GM21447 (cell line): ENCODE data around the gene IKZF3.
"Not testable (repeated sequence)": the region's sequence is repeated elsewhere in the genome, so short reads cannot be mapped to it uniquely, and the experiment has no call there.

Experiments
- ATAC-seq: cut with Tn5 transposase; IDR thresholded peaks from one replicate; pipeline ENCODE4 v1.9.1; 2021; ENCODE audit not compliant: unreplicated experiment

The IKZF3 gene

DNA sequence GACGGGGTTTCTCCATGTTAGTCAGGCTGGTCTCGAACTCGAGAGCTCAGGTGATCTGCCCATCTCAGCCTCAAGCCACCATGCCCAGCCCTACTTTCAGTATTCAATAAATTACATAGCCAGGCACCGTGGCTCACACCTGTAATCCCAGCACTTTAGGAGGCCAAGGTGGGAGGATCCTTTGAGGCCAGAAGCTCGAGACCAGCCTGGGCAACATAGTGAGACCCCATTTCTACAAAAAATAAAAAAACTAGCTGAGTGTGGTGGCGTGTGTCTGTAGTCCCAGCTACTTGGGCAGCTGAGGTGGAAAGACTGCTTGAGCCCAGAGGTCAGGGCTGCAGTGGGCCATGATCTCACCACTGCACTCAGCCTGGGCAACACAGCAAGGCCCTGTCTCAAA, 142.0 kb downstream of the IKZF3 start:
- no peak for ATAC-seq

DNA sequence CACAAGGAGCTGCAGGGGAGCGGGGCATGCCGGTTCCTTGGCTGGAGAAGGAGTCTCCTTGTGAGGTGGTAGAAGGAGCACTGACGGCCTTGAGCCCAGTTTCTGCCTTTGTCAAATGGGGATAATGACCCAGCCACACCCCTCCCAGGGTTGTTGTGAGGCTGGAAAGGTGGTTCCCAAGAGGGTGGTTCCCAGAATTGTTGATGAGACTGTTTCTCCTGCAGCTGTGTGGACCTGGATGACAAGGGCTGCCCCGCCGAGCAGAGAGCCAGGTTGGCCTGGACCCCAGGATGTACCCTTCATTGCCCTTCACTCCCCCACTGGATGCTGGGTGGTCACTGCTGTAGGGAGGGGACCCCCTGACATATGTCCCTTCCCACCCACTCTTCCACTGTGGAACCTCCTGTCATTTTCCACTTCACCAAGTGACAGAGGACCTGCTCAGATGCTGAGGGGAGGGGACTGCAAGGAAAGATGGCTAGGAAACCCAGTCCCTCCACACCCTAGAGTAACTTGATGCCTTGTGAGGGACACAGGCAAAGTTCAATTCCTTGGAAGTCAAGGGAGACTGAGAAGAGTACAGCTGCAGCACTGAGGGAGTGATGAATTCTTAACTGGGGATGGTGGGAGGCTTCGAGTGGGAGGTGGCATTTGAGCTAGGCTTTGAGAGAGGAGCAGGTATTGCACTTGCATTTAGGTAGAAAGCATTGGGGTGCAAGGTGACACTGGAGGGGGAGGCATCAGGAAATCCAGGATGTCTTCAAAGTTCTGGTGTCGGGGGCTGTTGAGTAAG, 144.4 kb downstream of the IKZF3 start:
- ATAC-seq = no peak

DNA sequence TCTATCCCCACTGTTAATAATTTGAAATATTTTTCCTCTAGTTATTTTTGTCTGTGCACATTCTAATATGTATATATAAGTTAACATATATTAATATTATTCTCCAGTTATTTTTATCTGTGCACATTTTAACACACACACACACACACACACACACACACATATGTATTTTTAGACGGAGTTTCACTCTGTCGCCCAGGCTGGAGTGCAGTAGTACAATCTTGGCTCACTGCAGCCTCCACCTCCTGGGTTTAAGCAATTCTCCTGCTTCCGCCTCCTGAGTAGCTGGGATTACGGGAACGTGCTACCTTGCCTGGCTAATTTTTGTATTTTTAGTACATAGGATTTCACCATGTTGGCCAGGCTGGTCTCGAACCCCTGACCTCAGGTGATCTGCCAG, 146.5 kb downstream of the IKZF3 start:
- no peak for ATAC-seq

DNA sequence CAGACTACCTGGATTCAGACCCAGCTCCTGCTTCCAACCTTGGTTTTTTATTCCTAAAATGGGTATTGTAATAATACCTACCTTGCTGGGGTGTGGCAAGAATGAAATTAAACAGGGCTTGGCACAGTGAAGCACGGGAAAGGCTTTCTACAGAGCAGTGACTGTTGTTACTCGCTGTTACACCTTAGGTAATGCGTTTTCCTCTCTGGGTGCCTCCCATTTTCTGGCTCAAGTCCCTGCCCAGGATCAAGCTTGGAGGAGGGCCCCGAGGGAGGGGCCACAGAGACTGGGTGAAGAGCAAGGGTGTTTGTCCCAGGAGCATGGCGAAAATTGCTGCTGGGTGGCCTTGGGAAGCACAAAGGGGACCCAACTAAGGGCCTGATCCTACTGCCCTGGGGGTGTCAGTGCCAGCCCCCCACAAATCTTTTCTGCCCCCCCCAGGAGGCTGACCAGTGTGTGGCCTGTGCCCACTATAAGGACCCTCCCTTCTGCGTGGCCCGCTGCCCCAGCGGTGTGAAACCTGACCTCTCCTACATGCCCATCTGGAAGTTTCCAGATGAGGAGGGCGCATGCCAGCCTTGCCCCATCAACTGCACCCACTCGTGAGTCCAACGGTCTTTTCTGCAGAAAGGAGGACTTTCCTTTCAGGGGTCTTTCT, 147.1 kb downstream of the IKZF3 start:
- no peak for ATAC-seq

- ATAC-seq = no peak
Measured at GRCh38 chr17:39716073-39716818, 147.9 kb downstream of the IKZF3 start.

DNA sequence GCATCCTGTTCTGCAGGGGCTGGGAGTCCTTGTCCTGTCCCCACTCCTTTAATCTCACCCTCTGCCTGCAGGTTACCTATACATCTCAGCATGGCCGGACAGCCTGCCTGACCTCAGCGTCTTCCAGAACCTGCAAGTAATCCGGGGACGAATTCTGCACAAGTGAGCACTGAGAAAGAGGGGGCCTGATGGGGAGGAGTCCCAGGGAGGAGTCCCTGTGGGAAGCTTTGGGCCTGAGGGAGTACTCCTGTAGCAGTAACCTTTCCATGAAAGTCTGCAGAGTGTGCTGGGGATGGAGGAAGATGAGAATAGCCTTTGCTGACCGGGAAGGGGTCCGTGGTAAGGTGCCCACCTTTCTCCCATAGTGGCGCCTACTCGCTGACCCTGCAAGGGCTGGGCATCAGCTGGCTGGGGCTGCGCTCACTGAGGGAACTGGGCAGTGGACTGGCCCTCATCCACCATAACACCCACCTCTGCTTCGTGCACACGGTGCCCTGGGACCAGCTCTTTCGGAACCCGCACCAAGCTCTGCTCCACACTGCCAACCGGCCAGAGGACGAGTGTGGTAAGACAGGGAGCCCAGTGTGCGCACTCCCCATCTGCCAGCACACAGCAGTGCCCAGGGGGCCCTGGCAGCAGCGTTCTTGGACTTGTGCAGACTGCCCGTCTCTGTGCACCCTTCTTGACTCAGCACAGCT, 148.6 kb downstream of the IKZF3 start:
- no peak for ATAC-seq

DNA sequence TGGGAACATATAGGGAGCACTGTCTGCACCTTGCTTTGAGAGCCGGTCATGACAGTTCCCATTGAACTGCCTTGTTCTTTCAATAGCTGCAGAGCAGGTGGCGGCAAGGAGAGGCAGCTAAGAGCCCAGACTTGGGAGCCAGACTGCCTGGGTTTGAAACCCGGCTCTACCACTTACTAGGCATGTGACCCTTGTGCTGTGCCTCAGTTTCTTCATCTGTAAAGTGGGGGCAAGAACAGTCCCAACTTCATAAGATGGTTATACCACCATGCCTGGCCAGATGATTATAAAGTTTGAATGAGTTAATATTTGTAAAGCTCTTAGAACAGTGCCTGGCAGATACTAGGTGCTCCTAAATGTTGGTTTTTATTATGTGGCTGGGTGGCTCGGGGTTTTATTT, 149.9 kb downstream of the IKZF3 start:
- no peak for ATAC-seq

- ATAC-seq = no peak
Measured at GRCh38 chr17:39711851-39712250, 152.3 kb downstream of the IKZF3 start.

DNA sequence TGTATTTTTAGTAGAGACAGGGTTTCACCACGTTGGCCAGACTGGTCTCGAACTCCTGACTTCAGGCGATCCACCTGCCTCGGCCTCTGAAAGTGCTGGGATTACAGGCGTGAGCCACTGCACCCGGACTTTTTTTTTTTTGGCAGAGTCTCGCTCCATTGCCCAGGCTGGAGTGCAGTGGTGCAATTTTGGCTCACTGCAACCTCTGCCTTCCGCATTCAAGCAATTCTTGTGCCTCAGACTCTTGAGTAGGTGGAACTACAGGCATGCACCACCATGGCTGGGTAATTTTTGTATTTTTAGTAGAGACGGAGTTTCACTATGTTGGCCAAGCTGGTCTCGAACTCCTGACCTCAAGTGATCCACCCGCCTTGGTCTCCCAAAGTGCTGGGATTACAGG, 153.0 kb downstream of the IKZF3 start:
- ATAC-seq = not testable (repeated sequence)

GRCh38 chr17:39709998-39710964, 153.8 kb downstream of the IKZF3 start:
- no peak for ATAC-seq

GRCh38 chr17:39709319-39709997, 154.7 kb downstream of the IKZF3 start:
- no peak for ATAC-seq
